ENCODE measurements around the gene TRMT5. TPM values are rescaled to one million over a fixed set of nuclear protein-coding genes. Genes with fewer than 3 reads are reported as not detected.

The TRMT5 gene
- total RNA-seq, 2 experiments from 2014 or later, result 19.7 to 20.8 TPM

GRCh38 chr14:60964904-60965303, 16.0 kb downstream of the TRMT5 start:
- ATAC-seq (peak; percentile 42), DNase-seq (no peak)
- H3K4me1 Mint-ChIP-seq, result peaks cover 9% of the 10 kb centered on the region
- POLR2A ChIA-PET, result interaction anchor here (0.7 kb wide), 1 partner anchor 109 kb away, joined by 4 read pairs; no protein-coding TSS in a partner anchor
- H3K36me3 Mint-ChIP-seq (ENCODE audit: low read depth), result peaks cover 4% of the 10 kb centered on the region
- intact Hi-C loops (cut with DNase I, micrococcal nuclease), result loop anchor here in 1 of 2 experiments (1.0 to 5.0 kb wide), 3 partner anchors 16 to 213 kb away; partner anchors contain the start of genes SLC38A6 and TRMT5
- peak overlapping the region; percentile 10 for H3K27ac Mint-ChIP-seq
- no peak overlapping the region for H3K4me3 Mint-ChIP-seq
- H3K9me3 Mint-ChIP-seq (ENCODE audit: low read depth), result peaks cover 2% of the 10 kb centered on the region
- CTCF ChIA-PET, result interaction anchor here (0.7 to 1.2 kb wide), 2 partner anchors 14 to 24 kb away, joined by 3 to 4 read pairs; no protein-coding TSS in a partner anchor
- H3K27me3 Mint-ChIP-seq, result no peaks in the 10 kb centered on the region

- DNase-seq, result no peak
- H3K27me3 Mint-ChIP-seq, result no peaks in the 10 kb centered on the region
- H3K36me3 Mint-ChIP-seq (ENCODE audit: low read depth), result peaks cover 13% of the 10 kb centered on the region
- H3K4me3 Mint-ChIP-seq, result no peak overlapping the region
- intact Hi-C loops (cut with DNase I, micrococcal nuclease), result no loop called here
- POLR2A ChIA-PET, result no interaction called here
- H3K4me1 Mint-ChIP-seq, result peaks cover 9% of the 10 kb centered on the region
- H3K27ac Mint-ChIP-seq, result no peak overlapping the region
- CTCF ChIA-PET, result interaction anchor here (0.8 kb wide), 1 partner anchor 57 kb away, joined by 3 read pairs; no protein-coding TSS in a partner anchor
- ATAC-seq, result no peak
- peaks cover 10% of the 10 kb centered on the region for H3K9me3 Mint-ChIP-seq (ENCODE audit: low read depth)
These were observed 17.1 kb downstream of the TRMT5 start for GRCh38 chr14:60963761-60964160.

GRCh38 chr14:60958146-60958545, 22.7 kb downstream of the TRMT5 start:
- DNase-seq, result no peak
- POLR2A ChIA-PET, result no interaction called here
- peaks cover 34% of the 10 kb centered on the region for H3K9me3 Mint-ChIP-seq (ENCODE audit: low read depth)

GRCh38 chr14:60956632-60957031, 24.2 kb downstream of the TRMT5 start:
- intact Hi-C loops (cut with DNase I, micrococcal nuclease), result no loop called here
- POLR2A ChIA-PET, result no interaction called here
- no peaks in the 10 kb centered on the region for H3K27me3 Mint-ChIP-seq
- peaks cover 16% of the 10 kb centered on the region for H3K4me1 Mint-ChIP-seq
- no peak overlapping the region for H3K4me3 Mint-ChIP-seq
- ATAC-seq (peak; percentile 44), DNase-seq (no peak)
- peaks cover 34% of the 10 kb centered on the region for H3K9me3 Mint-ChIP-seq (ENCODE audit: low read depth)
- no peak overlapping the region for H3K27ac Mint-ChIP-seq
- CTCF ChIA-PET, result no interaction called here
- H3K36me3 Mint-ChIP-seq (ENCODE audit: low read depth), result peaks cover 50% of the 10 kb centered on the region

More at GRCh38 chr14:60958146-60958545, 22.7 kb downstream of the TRMT5 start:
- H3K4me3 Mint-ChIP-seq, result no peak overlapping the region
- H3K4me1 Mint-ChIP-seq, result peaks cover 16% of the 10 kb centered on the region
- peaks cover 50% of the 10 kb centered on the region for H3K36me3 Mint-ChIP-seq (ENCODE audit: low read depth)
- CTCF ChIA-PET, result no interaction called here
- intact Hi-C loops (cut with DNase I, micrococcal nuclease), result no loop called here
- no peak overlapping the region for H3K27ac Mint-ChIP-seq
- no peak for ATAC-seq
- H3K27me3 Mint-ChIP-seq, result no peaks in the 10 kb centered on the region

GRCh38 chr14:60956202-60956601, 24.7 kb downstream of the TRMT5 start:
- no peak for ATAC-seq
- Mint-ChIP-seq H3K4me1 (peaks cover 16% of the 10 kb centered on the region), H3K27ac (no peak overlapping the region), H3K9me3 (ENCODE audit: low read depth) (peaks cover 34% of the 10 kb centered on the region), H3K27me3 (no peaks in the 10 kb centered on the region), H3K4me3 (no peak overlapping the region), H3K36me3 (ENCODE audit: low read depth) (peaks cover 50% of the 10 kb centered on the region)
- intact Hi-C loops (cut with DNase I, micrococcal nuclease), result no loop called here
- no peak for DNase-seq
- POLR2A ChIA-PET, result no interaction called here
- CTCF ChIA-PET, result no interaction called here

- ChIA-PET POLR2A (no interaction called here), CTCF (interaction anchor here (0.7 to 0.9 kb wide), 2 partner anchors 10 to 121 kb away, joined by 3 read pairs; no protein-coding TSS in a partner anchor)
- peaks cover 23% of the 10 kb centered on the region for H3K36me3 Mint-ChIP-seq (ENCODE audit: low read depth)
- no peak overlapping the region for H3K27ac Mint-ChIP-seq
- no peak for DNase-seq
- peaks cover 13% of the 10 kb centered on the region for H3K9me3 Mint-ChIP-seq (ENCODE audit: low read depth)
- intact Hi-C loops (cut with DNase I, micrococcal nuclease), result no loop called here
- no peaks in the 10 kb centered on the region for H3K27me3 Mint-ChIP-seq
- peaks cover 12% of the 10 kb centered on the region for H3K4me1 Mint-ChIP-seq
- no peak for ATAC-seq
- no peak overlapping the region for H3K4me3 Mint-ChIP-seq
These were observed 29.0 kb downstream of the TRMT5 start for GRCh38 chr14:60951776-60952435.

- intact Hi-C loops (cut with DNase I, micrococcal nuclease), result no loop called here
- CTCF ChIA-PET, result no interaction called here
These were observed 34.1 kb downstream of the TRMT5 start for GRCh38 chr14:60946773-60947172.

GRCh38 chr14:60945984-60946383, 34.9 kb downstream of the TRMT5 start:
- Mint-ChIP-seq H3K4me1 (peaks cover 14% of the 10 kb centered on the region), H3K9me3 (ENCODE audit: low read depth) (no peaks in the 10 kb centered on the region), H3K4me3 (no peak overlapping the region), H3K27me3 (no peaks in the 10 kb centered on the region), H3K36me3 (ENCODE audit: low read depth) (peaks cover 10% of the 10 kb centered on the region), H3K27ac (peak overlapping the region; percentile 2)
- intact Hi-C loops (cut with DNase I, micrococcal nuclease), result no loop called here
- DNase-seq (no peak), ATAC-seq (peak; percentile 63)
- ChIA-PET CTCF (no interaction called here), POLR2A (no interaction called here)

More at GRCh38 chr14:60946773-60947172, 34.1 kb downstream of the TRMT5 start:
- H3K27ac Mint-ChIP-seq, result no peak overlapping the region
- H3K9me3 Mint-ChIP-seq (ENCODE audit: low read depth), result no peaks in the 10 kb centered on the region
- peaks cover 10% of the 10 kb centered on the region for H3K36me3 Mint-ChIP-seq (ENCODE audit: low read depth)
- H3K27me3 Mint-ChIP-seq, result no peaks in the 10 kb centered on the region
- no peak for ATAC-seq
- H3K4me3 Mint-ChIP-seq, result no peak overlapping the region
- no peak for DNase-seq
- H3K4me1 Mint-ChIP-seq, result peaks cover 14% of the 10 kb centered on the region
- POLR2A ChIA-PET, result no interaction called here

GRCh38 chr14:60944204-60944603, 36.7 kb downstream of the TRMT5 start:
- POLR2A ChIA-PET, result no interaction called here
- H3K36me3 Mint-ChIP-seq (ENCODE audit: low read depth), result peaks cover 10% of the 10 kb centered on the region
- intact Hi-C loops (cut with DNase I, micrococcal nuclease), result no loop called here
- CTCF ChIA-PET, result interaction anchor here (1.0 kb wide), 1 partner anchor 11 kb away, joined by 3 read pairs; no protein-coding TSS in a partner anchor
- no peak overlapping the region for H3K27ac Mint-ChIP-seq
- peaks cover 14% of the 10 kb centered on the region for H3K4me1 Mint-ChIP-seq
- ATAC-seq (no peak), DNase-seq (no peak)
- no peak overlapping the region for H3K4me3 Mint-ChIP-seq
- no peaks in the 10 kb centered on the region for H3K27me3 Mint-ChIP-seq
- H3K9me3 Mint-ChIP-seq (ENCODE audit: low read depth), result no peaks in the 10 kb centered on the region

GRCh38 chr14:60943637-60944032, 37.2 kb downstream of the TRMT5 start:
- Mint-ChIP-seq H3K9me3 (ENCODE audit: low read depth) (no peaks in the 10 kb centered on the region), H3K4me3 (no peak overlapping the region), H3K4me1 (peaks cover 14% of the 10 kb centered on the region), H3K27ac (no peak overlapping the region), H3K36me3 (ENCODE audit: low read depth) (peaks cover 10% of the 10 kb centered on the region), H3K27me3 (no peaks in the 10 kb centered on the region)
- POLR2A ChIA-PET, result no interaction called here
- no peak for ATAC-seq
- CTCF ChIA-PET, result no interaction called here
- no peak for DNase-seq
- intact Hi-C loops (cut with DNase I, micrococcal nuclease), result no loop called here

- intact Hi-C loops (cut with DNase I, micrococcal nuclease), result no loop called here
- POLR2A ChIA-PET, result no interaction called here
- H3K4me1 Mint-ChIP-seq, result no peaks in the 10 kb centered on the region
- ATAC-seq (no peak), DNase-seq (no peak)
- no peak overlapping the region for H3K27ac Mint-ChIP-seq
- peaks cover 13% of the 10 kb centered on the region for H3K36me3 Mint-ChIP-seq (ENCODE audit: low read depth)
- CTCF ChIA-PET, result no interaction called here
- H3K4me3 Mint-ChIP-seq, result no peak overlapping the region
- peaks cover 1% of the 10 kb centered on the region for H3K9me3 Mint-ChIP-seq (ENCODE audit: low read depth)
- no peaks in the 10 kb centered on the region for H3K27me3 Mint-ChIP-seq
These were observed 45.6 kb downstream of the TRMT5 start for GRCh38 chr14:60935319-60935718.

GRCh38 chr14:60933920-60934655, 46.8 kb downstream of the TRMT5 start:
- H3K27ac Mint-ChIP-seq, result no peak overlapping the region
- H3K36me3 Mint-ChIP-seq (ENCODE audit: low read depth), result peaks cover 13% of the 10 kb centered on the region
- ChIA-PET CTCF (no interaction called here), POLR2A (no interaction called here)
- DNase-seq (no peak), ATAC-seq (no peak)
- H3K9me3 Mint-ChIP-seq (ENCODE audit: low read depth), result peaks cover 1% of the 10 kb centered on the region
- intact Hi-C loops (cut with DNase I, micrococcal nuclease), result no loop called here
- no peaks in the 10 kb centered on the region for H3K27me3 Mint-ChIP-seq
- no peaks in the 10 kb centered on the region for H3K4me1 Mint-ChIP-seq
- no peak overlapping the region for H3K4me3 Mint-ChIP-seq
